Urinary bladder (tissue), 4 donors: ENCODE measurements around the gene NUFIP2. TPM values are rescaled to one million over a fixed set of nuclear protein-coding genes. Genes with fewer than 3 reads are reported as not detected.
A peak's percentile ranks its signal among the peaks of the same experiment; 100 is the strongest.
"Not testable (repeated sequence)": the region's sequence is repeated elsewhere in the genome, so short reads cannot be mapped to it uniquely, and the experiment has no call there.

Source experiments
- DNase-seq: peaks from one replicate; pipeline ENCODE4 v3.0.0-alpha.2; 2015; ENCODE audit errors: extremely low spot score
- H3K27ac ChIP-seq: one replicate; pipeline ENCODE4 v1.5.1; 2013; ENCODE audit warnings: low read depth, mild to moderate bottlenecking, moderate library complexity
- H3K36me3 ChIP-seq: one replicate; pipeline ENCODE4 v1.6.1; 2013; ENCODE audit warnings: mild to moderate bottlenecking, moderate library complexity; ENCODE audit not compliant: insufficient read depth
- H3K4me1 ChIP-seq: one replicate; pipeline ENCODE4 v1.6.1; 2013; ENCODE audit warnings: mild to moderate bottlenecking, moderate library complexity; ENCODE audit not compliant: insufficient read depth
- H3K4me3 ChIP-seq: one replicate; pipeline ENCODE4 v1.5.1; 2013; ENCODE audit warnings: low read depth, low read length
- WGBS: extraction: QIAGEN DNeasy Blood & Tissue Kit; methylation state at CpG from one replicate; pipeline ENCODE4 v1.1.7; 2013; 5-methylcytosine and 5-hydroxymethylcytosine counted together
- polyA plus RNA-seq: library from polyadenylated mRNA; stranded (reverse); fragments of 200-250 nt; gene quantifications from one replicate; pipeline ENCODE4 v1.2.3, GENCODE V29; 2013
- total RNA-seq: library from RNA; depleted of rRNA; stranded (reverse); fragments of >200 nt; gene quantifications from one replicate; pipeline ENCODE4 v1.2.3, GENCODE V29; 2014
- donor health status: healthy with polysubstance abuse.
- donor health status: healthy.

NUFIP2 gene
- total and polyA plus RNA-seq, 2 donors = 11.0 to 71.4 TPM

- H3K27ac ChIP-seq = peak overlapping the region; percentile 96
- peak overlapping the region; percentile 95 for H3K4me3 ChIP-seq
- no peaks in the 10 kb centered on the region for H3K36me3 ChIP-seq
- DNase-seq = peak; percentile 36
- under 1% methylated on average over 54 of the region's 54 CpGs for WGBS
- peaks cover 3% of the 10 kb centered on the region for H3K4me1 ChIP-seq
Observed at GRCh38 chr17:29292992-29293889, 707 bp downstream of the NUFIP2 start.

- DNase-seq = peak; percentile 14
- peak overlapping the region; percentile 95 for H3K4me3 ChIP-seq
- peaks cover 3% of the 10 kb centered on the region for H3K4me1 ChIP-seq
- peak overlapping the region; percentile 96 for H3K27ac ChIP-seq
- under 1% methylated on average over 76 of the region's 77 CpGs for WGBS
- H3K36me3 ChIP-seq = no peaks in the 10 kb centered on the region
Observed at GRCh38 chr17:29292071-29292991, 1.6 kb downstream of the NUFIP2 start.

- DNase-seq = peak; percentile 40
- H3K36me3 ChIP-seq = no peaks in the 10 kb centered on the region
- WGBS = 11% methylated on average over 5 of the region's 5 CpGs
- no peak overlapping the region for H3K4me3 ChIP-seq
- H3K27ac ChIP-seq = peak overlapping the region; percentile 59
- H3K4me1 ChIP-seq = peaks cover 3% of the 10 kb centered on the region
Observed at GRCh38 chr17:29291163-29291752, 2.7 kb downstream of the NUFIP2 start.

- DNase-seq = no peak
- peaks cover 3% of the 10 kb centered on the region for H3K4me1 ChIP-seq
- H3K4me3 ChIP-seq = no peak overlapping the region
- no peaks in the 10 kb centered on the region for H3K36me3 ChIP-seq
- no peak overlapping the region for H3K27ac ChIP-seq
- 93% methylated on average over 9 of the region's 9 CpGs for WGBS
Observed at GRCh38 chr17:29289852-29290251, 4.1 kb downstream of the NUFIP2 start.

GRCh38 chr17:29283961-29284360 lies 10.0 kb downstream of the NUFIP2 start:
- H3K36me3 ChIP-seq = peaks cover 2% of the 10 kb centered on the region
- DNase-seq = no peak
- H3K4me3 ChIP-seq = no peak overlapping the region
- H3K27ac ChIP-seq = no peak overlapping the region
- 49% methylated on average over 2 of the region's 2 CpGs for WGBS
- H3K4me1 ChIP-seq = peaks cover 3% of the 10 kb centered on the region

GRCh38 chr17:29283496-29283895 lies 10.5 kb downstream of the NUFIP2 start:
- H3K4me1 ChIP-seq = no peaks in the 10 kb centered on the region
- H3K27ac ChIP-seq = no peak overlapping the region

GRCh38 chr17:29279397-29280070 lies 14.4 kb downstream of the NUFIP2 start:
- Histone ChIP-seq H3K36me3 (peaks cover 2% of the 10 kb centered on the region), H3K4me3 (no peak overlapping the region), H3K27ac (no peak overlapping the region), H3K4me1 (peaks cover 2% of the 10 kb centered on the region)
- no peak for DNase-seq
- 95% methylated on average over 5 of the region's 5 CpGs for WGBS

More at GRCh38 chr17:29283496-29283895, 10.5 kb downstream of the NUFIP2 start:
- peaks cover 2% of the 10 kb centered on the region for H3K36me3 ChIP-seq
- no peak overlapping the region for H3K4me3 ChIP-seq
- no peak for DNase-seq
- WGBS = 60% methylated on average over 5 of the region's 5 CpGs

GRCh38 chr17:29278692-29279091 lies 15.3 kb downstream of the NUFIP2 start:
- no peak for DNase-seq
- peaks cover 2% of the 10 kb centered on the region for H3K36me3 ChIP-seq
- no peak overlapping the region for H3K27ac ChIP-seq
- H3K4me1 ChIP-seq = peaks cover 2% of the 10 kb centered on the region
- no peak overlapping the region for H3K4me3 ChIP-seq

GRCh38 chr17:29273924-29274323 lies 20.0 kb downstream of the NUFIP2 start:
- Histone ChIP-seq H3K36me3 (peaks cover 2% of the 10 kb centered on the region), H3K4me1 (peaks cover 2% of the 10 kb centered on the region)

GRCh38 chr17:29271980-29272379 lies 22.0 kb downstream of the NUFIP2 start:
- DNase-seq, H3K4me1 ChIP-seq, H3K27ac ChIP-seq, H3K36me3 ChIP-seq, H3K4me3 ChIP-seq: not testable (repeated sequence)
- 93% methylated on average over 9 of the region's 9 CpGs for WGBS

More at GRCh38 chr17:29273924-29274323, 20.0 kb downstream of the NUFIP2 start:
- Histone ChIP-seq H3K27ac (no peak overlapping the region), H3K4me3 (no peak overlapping the region)
- WGBS = 40% methylated on average over 1 of the region's 1 CpG
- DNase-seq = no peak

- H3K27ac ChIP-seq = no peak overlapping the region
- no peak for DNase-seq
- H3K4me3 ChIP-seq = no peak overlapping the region
- H3K4me1 ChIP-seq = peaks cover 1% of the 10 kb centered on the region
- WGBS = 88% methylated on average over 5 of the region's 5 CpGs
- no peaks in the 10 kb centered on the region for H3K36me3 ChIP-seq
Observed at GRCh38 chr17:29263916-29264315, 30.0 kb downstream of the NUFIP2 start.

- Histone ChIP-seq H3K36me3 (no peaks in the 10 kb centered on the region), H3K4me3 (no peak overlapping the region), H3K4me1 (no peaks in the 10 kb centered on the region), H3K27ac (no peak overlapping the region)
- 53% methylated on average over 3 of the region's 3 CpGs for WGBS
- no peak for DNase-seq
Observed at GRCh38 chr17:29257756-29258155, 36.2 kb downstream of the NUFIP2 start.
